DND-41 (cell line): ENCODE data around the gene LRRC28.
A peak's percentile ranks its signal among the peaks of the same experiment; 100 is the strongest.

Experiments
- ATAC-seq: fragments of 200-7000 bp; cut with Tn5 transposase; 3 replicates; pipeline ENCODE4 v1.9.1; 2021; ENCODE audit warnings: low read depth; ENCODE audit not compliant: insufficient read depth
- DNase-seq: peaks from one replicate; pipeline ENCODE4 v3.0.0-alpha.2; 2020
- H2AFZ ChIP-seq: 2 replicates; pipeline ENCODE4 v1.6.0; 2012; ENCODE audit warnings: low read depth, low read length
- H3K27ac ChIP-seq: 2 replicates; pipeline ENCODE4 v1.5.1; 2012; ENCODE audit warnings: low read length, inconsistent platforms
- H3K27me3 ChIP-seq: fragments of 200-600 bp; sonication (generic); 2 replicates; pipeline ENCODE4 v1.6.0; 2012; ENCODE audit warnings: low read length, mild to moderate bottlenecking, inconsistent platforms; ENCODE audit not compliant: insufficient read depth, poor library complexity
- H3K36me3 ChIP-seq: 2 replicates; pipeline ENCODE4 v1.5.1; 2012; ENCODE audit warnings: low read length, inconsistent platforms; ENCODE audit not compliant: insufficient read depth
- H3K4me1 ChIP-seq: 2 replicates; pipeline ENCODE4 v1.5.1; 2012; ENCODE audit warnings: mild to moderate bottlenecking, low read length; ENCODE audit not compliant: insufficient read depth
- H3K4me2 ChIP-seq: 2 replicates; pipeline ENCODE4 v1.6.0; 2012; ENCODE audit warnings: mild to moderate bottlenecking, moderate library complexity, low read length, inconsistent platforms; ENCODE audit not compliant: insufficient read depth
- H3K4me3 ChIP-seq, 2 experiments: fragments of 200-600 bp in 1 of 2; shearing (Covaris generic) in 1 of 2; 2 replicates each; pipeline ENCODE4 v1.5.1; 2012 to 2016; ENCODE audit warnings: inconsistent platforms in 2 of 2, low read length in 2 of 2, mild to moderate bottlenecking in 2 of 2, low read depth in 1 of 2, moderate library complexity in 1 of 2
- H3K79me2 ChIP-seq: 2 replicates; pipeline ENCODE4 v1.6.0; 2012; ENCODE audit warnings: low read length, inconsistent platforms; ENCODE audit not compliant: insufficient read depth
- H3K9ac ChIP-seq: 2 replicates; pipeline ENCODE4 v1.6.0; 2012; ENCODE audit warnings: low read depth, mild to moderate bottlenecking, inconsistent platforms, low read length, moderate library complexity
- H3K9me3 ChIP-seq: 2 replicates; pipeline ENCODE4 v1.5.1; 2012; ENCODE audit warnings: low read length, moderate library complexity, mild to moderate bottlenecking, inconsistent platforms; ENCODE audit not compliant: insufficient read depth, severe bottlenecking
- H4K20me1 ChIP-seq: 2 replicates; pipeline ENCODE4 v1.6.0; 2012; ENCODE audit warnings: low read length; ENCODE audit not compliant: insufficient read depth
- EZH2 ChIP-seq: IDR thresholded peaks from 3 replicates; pipeline ENCODE4 v1.6.1; 2012; ENCODE audit warnings: borderline replicate concordance, low read depth, mild to moderate bottlenecking, moderate library complexity, low read length, inconsistent platforms; ENCODE audit not compliant: severe bottlenecking
- TF ChIP-seq, protein P1 (sequence below): IDR thresholded peaks from 2 replicates; pipeline ENCODE4 v1.5.1; 2012; ENCODE audit warnings: borderline replicate concordance, low read length, moderate library complexity, mild to moderate bottlenecking; ENCODE audit not compliant: poor library complexity, severe bottlenecking; ENCODE audit errors: extremely low read depth

Gene LRRC28

GRCh38 chr15:99368743-99369142, 117.5 kb downstream of the LRRC28 start:
- Histone ChIP-seq H4K20me1 (no peaks in the 10 kb centered on the region), H3K9ac (no peak overlapping the region), H3K36me3 (peaks cover 54% of the 10 kb centered on the region), H3K27ac (no peak overlapping the region), H3K27me3 (no peaks in the 10 kb centered on the region), H2AFZ (no peak overlapping the region), H3K4me1 (peaks cover 23% of the 10 kb centered on the region), H3K9me3 (peaks cover 13% of the 10 kb centered on the region), H3K79me2 (no peaks in the 10 kb centered on the region), H3K4me3 (no peak overlapping the region), H3K4me2 (no peak overlapping the region)
- ATAC-seq (no peak), DNase-seq (no peak)
- no peak for TF ChIP-seq EZH2
- TF ChIP-seq, protein P1, sequence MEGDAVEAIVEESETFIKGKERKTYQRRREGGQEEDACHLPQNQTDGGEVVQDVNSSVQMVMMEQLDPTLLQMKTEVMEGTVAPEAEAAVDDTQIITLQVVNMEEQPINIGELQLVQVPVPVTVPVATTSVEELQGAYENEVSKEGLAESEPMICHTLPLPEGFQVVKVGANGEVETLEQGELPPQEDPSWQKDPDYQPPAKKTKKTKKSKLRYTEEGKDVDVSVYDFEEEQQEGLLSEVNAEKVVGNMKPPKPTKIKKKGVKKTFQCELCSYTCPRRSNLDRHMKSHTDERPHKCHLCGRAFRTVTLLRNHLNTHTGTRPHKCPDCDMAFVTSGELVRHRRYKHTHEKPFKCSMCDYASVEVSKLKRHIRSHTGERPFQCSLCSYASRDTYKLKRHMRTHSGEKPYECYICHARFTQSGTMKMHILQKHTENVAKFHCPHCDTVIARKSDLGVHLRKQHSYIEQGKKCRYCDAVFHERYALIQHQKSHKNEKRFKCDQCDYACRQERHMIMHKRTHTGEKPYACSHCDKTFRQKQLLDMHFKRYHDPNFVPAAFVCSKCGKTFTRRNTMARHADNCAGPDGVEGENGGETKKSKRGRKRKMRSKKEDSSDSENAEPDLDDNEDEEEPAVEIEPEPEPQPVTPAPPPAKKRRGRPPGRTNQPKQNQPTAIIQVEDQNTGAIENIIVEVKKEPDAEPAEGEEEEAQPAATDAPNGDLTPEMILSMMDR: no peak

DNA sequence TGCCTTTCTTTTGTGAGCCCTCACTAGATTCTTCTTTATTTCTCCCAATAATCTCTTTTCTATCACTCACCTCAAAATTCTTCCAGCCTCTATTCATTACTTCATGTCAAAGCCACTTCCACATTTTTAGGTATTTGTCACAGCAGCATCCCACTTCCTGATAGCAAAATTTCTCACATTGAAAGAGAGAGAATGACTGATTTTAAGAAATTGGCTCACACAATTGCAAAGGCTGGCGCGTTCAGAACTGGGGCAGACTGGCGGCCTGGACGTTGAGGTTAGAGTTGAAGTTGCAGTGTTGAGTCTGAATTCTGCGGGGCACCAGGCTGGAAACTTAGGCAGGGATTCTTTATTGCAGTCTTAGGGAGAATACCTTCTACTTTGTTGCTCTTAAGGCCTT, 117.9 kb downstream of the LRRC28 start:
- H3K9me3 ChIP-seq: peaks cover 13% of the 10 kb centered on the region
- H3K4me2 ChIP-seq: no peak overlapping the region
- no peaks in the 10 kb centered on the region for H4K20me1 ChIP-seq
- ATAC-seq (no peak), DNase-seq (no peak)
- no peak overlapping the region for H2AFZ ChIP-seq
- peaks cover 49% of the 10 kb centered on the region for H3K36me3 ChIP-seq
- H3K4me1 ChIP-seq: peaks cover 20% of the 10 kb centered on the region
- no peak overlapping the region for H3K27ac ChIP-seq
- H3K4me3 ChIP-seq: no peak overlapping the region
- H3K27me3 ChIP-seq: no peaks in the 10 kb centered on the region
- TF ChIP-seq EZH2: no peak
- TF ChIP-seq, protein P1: no peak
- H3K79me2 ChIP-seq: no peaks in the 10 kb centered on the region
- H3K9ac ChIP-seq: no peak overlapping the region

- no peak for TF ChIP-seq EZH2
- TF ChIP-seq, protein P1: no peak
- ATAC-seq (no peak), DNase-seq (no peak)
- no peaks in the 10 kb centered on the region for H4K20me1 ChIP-seq
- 0 out of 2 replicates have a peak overlapping the region, but pooled peaks have one; percentile 9 for H3K27ac ChIP-seq
- H3K4me3 ChIP-seq: no peak overlapping the region
- H2AFZ ChIP-seq: no peak overlapping the region
- H3K27me3 ChIP-seq: no peaks in the 10 kb centered on the region
- peaks cover 52% of the 10 kb centered on the region for H3K36me3 ChIP-seq
- peaks cover 21% of the 10 kb centered on the region for H3K9me3 ChIP-seq
- no peak overlapping the region for H3K9ac ChIP-seq
- H3K4me2 ChIP-seq: no peak overlapping the region
- no peaks in the 10 kb centered on the region for H3K79me2 ChIP-seq
- H3K4me1 ChIP-seq: no peaks in the 10 kb centered on the region
These were observed 120.2 kb downstream of the LRRC28 start for GRCh38 chr15:99371180-99372103.
